WI38 (cell line): ENCODE results near the gene PSG4.
"Not testable (repeated sequence)": the region's sequence is repeated elsewhere in the genome, so short reads cannot be mapped to it uniquely, and the experiment has no call there.

ENCODE experiments used
- H3K4me3 ChIP-seq: 2 replicates; pipeline ENCODE4 v1.5.1; 2011; ENCODE audit warnings: low read depth, mild to moderate bottlenecking, control low read depth, low read length
- CTCF ChIP-seq: IDR thresholded peaks from 2 replicates; pipeline ENCODE4 v1.5.1; 2012; ENCODE audit warnings: low read depth, mild to moderate bottlenecking, control low read depth, low read length

Gene PSG4

DNA sequence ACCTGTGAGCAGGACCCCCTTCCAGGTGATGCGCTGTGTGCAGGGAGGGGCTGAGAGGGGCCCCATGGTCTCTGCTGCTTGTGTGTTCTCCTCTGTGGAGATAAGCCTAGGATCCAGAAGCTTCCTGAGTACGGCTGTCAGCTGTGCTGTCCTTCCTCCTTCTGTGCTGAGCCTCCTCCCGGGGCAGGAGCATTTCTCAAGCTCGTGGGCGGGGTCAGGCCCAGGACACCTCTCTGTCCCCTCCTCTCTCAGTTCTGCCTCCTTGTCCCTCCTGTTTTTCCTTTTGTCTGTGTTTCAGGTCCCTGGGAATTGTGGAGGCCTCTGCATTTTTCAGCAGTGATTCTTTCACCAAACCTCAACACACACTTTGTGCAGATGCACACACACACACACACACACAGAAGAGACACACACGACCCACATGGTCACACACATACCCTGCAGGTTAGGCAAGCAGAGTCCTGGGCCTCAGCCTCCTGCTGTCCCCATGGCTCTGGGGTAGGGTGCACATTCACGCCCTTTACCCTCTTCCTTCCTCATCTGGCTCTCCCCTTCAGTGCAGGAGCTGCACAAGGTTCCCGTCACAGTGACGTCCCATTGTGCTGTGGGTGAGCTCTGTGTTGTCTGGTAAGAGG, at the start of gene PSG4:
Gene PSG4, minus strand, starts transcription at position 168 of the 635 bp plus-strand sequence. Its CDS starts 102 bp downstream, at position 66.
- peak within 1 kb of the TSS; percentile 53 for H3K4me3 ChIP-seq

GRCh38 chr19:43251428-43251827, 46.0 kb upstream of the PSG4 start:
- H3K4me3 ChIP-seq, result not testable (repeated sequence)

GRCh38 chr19:43250296-43250695, 44.9 kb upstream of the PSG4 start:
- H3K4me3 ChIP-seq, result not testable (repeated sequence)

GRCh38 chr19:43248635-43249002, 43.2 kb upstream of the PSG4 start:
- not testable (repeated sequence) for H3K4me3 ChIP-seq

DNA sequence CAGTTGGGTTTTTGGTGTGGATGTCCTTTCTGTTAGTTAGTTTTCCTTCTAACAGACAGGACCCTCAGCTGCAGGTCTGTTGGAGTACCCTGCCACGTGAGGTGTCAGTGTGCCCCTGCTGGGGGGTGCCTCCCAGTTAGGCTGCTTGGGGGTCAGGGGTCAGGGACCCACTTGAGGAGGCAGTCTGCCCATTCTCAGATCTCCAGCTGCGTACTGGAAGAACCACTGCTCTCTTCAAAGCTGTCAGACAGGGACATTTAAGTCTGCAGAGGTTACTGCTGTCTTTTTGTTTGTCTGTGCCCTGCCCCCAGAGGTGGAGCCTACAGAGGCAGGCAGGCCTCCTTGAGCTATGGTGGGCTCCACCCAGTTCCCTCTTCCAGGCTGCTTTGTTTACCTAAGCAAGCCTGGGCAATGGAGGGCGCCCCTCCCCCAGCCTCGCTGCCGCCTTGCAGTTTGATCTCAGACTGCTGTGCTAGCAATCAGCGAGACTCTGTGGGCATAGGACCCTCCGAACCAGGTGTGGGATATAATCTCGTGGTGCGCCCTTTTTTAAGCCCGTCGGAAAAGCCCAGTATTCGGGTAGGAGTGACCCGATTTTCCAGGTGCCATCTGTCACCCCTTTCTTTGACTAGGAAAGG, 41.9 kb upstream of the PSG4 start:
- H3K4me3 ChIP-seq, result not testable (repeated sequence)

GRCh38 chr19:43245848-43246247, 40.4 kb upstream of the PSG4 start:
- not testable (repeated sequence) for H3K4me3 ChIP-seq

DNA sequence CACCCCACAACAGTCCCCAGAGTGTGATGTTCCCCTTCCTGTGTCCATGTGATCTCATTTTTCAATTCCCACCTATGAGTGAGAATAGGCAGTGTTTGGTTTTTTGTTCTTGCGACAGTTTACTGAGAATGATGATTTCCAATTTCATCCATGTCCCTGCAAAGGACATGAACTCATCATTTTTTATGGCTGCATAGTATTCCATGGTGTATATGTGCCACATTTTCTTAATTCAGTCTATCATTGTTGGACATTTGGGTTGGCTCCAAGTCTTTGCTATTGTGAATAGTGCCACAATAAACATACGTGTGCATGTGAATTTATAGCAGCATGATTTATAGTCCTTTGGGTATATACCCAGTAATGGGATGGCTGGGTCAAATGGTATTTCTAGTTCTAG, 36.8 kb upstream of the PSG4 start:
- H3K4me3 ChIP-seq, result not testable (repeated sequence)

- not testable (repeated sequence) for H3K4me3 ChIP-seq
Observed at GRCh38 chr19:43238213-43238612, 32.8 kb upstream of the PSG4 start.

DNA sequence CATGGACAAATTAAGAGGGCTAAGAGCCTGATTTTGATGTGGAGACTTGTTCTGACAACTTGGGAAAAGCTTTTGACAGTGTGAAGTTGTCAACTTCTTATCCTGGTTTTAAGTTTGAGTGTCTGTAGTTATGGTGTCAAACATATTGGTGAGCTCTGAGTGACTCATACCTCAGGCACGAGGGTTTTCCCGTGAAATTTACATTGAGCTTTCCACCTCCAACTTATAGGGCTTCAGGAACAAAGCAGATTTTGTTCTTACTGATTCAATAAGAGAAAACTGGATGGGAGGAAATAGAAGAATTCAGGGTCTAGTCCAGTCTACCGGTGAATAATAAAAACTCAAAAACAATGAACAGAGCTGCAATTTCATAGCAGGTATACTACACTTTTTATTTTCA, 30.2 kb upstream of the PSG4 start:
- not testable (repeated sequence) for H3K4me3 ChIP-seq

GRCh38 chr19:43229315-43229714, 23.9 kb upstream of the PSG4 start:
- TF ChIP-seq CTCF, result no peak
- no peak overlapping the region for H3K4me3 ChIP-seq

DNA sequence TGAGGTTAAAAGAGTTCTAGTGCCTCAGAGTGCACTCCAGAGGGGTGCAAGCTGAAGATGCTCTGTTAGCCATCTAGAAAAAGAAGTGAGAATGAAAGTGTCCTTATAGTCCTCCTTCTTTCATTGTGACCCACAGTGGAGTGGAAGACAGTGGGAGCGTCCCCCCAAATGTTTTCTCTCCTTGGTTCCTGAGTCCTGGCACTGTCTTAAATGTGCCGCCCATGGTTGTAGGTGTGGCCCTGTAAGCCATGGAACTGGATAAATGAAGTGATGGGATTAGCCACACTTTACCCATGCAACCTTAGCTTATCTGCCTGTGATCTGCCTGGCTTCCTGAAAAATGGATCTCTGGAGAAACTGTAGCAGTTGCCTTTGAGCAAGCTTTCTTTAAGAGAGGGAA, 23.3 kb upstream of the PSG4 start:
- not testable (repeated sequence) for H3K4me3 ChIP-seq

DNA sequence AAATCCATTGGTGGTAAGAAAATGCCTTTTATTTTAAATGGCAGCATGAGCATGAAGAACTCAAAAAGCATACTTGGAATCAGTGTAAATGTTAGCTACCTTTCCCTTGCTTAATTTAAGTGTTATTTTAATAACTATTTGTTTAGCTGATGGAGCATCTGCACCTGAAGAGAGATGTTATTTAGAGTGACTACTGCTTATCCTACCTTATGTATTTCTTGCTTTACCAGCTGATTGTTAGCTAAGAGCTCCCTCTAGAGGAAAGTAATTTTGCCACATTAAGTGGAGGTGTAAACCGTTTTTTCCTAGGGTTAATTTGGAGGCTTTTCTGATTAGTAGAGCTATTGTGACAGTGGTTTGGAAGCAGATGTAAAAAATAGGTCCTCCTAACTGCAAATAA, 21.5 kb upstream of the PSG4 start:
- not testable (repeated sequence) for H3K4me3 ChIP-seq

DNA sequence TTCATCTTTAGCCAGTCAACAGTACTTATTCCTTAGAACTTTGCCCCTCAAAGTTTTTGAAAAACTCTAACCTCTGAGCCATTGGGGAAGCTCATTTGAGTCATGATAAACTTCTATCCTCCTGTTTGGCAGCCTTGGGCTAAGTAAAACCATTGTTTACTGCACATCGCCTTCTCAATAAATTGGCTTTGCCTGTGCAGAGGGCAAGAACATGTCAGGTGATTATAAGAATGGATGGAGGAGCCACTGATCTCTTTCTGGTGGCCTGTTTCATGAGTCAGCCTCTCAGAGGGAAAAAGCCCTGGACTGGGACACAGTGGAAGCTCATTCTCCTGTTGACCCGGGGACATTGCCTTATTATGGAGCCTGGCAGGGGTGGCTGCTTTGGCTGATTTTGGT, 19.4 kb upstream of the PSG4 start:
- no peak for TF ChIP-seq CTCF

GRCh38 chr19:43224201-43224854, 18.9 kb upstream of the PSG4 start:
- H3K4me3 ChIP-seq, result not testable (repeated sequence)

More for the DNA sequence above, 19.4 kb upstream of the PSG4 start:
- no peak overlapping the region for H3K4me3 ChIP-seq

- not testable (repeated sequence) for H3K4me3 ChIP-seq
Observed at GRCh38 chr19:43221891-43222290, 16.5 kb upstream of the PSG4 start.

GRCh38 chr19:43219136-43219535, 13.7 kb upstream of the PSG4 start:
- not testable (repeated sequence) for H3K4me3 ChIP-seq

DNA sequence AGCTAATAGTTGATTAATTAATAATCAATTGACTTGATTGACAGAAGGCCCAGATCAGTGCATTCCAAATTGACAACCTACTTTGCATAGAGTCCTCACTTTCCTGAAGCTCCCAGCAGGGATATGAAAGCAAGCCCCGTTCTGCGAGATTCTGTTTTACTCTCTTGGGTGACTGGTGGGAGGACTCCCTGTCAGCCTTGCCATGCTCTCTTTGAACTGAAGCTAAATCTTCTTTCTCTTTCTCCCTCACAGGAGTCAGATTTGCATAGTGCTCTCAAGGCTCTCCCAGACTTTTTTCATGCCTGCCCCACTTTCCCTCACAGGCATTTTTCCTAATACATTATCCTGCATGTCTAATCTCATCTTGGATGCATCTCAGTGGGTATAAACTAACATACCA, 10.4 kb upstream of the PSG4 start:
- H3K4me3 ChIP-seq, result not testable (repeated sequence)
